Stimulated activated CD4-positive, alpha-beta T cell treated with anti-CD3 and anti-CD28 coated beads, TNF-alpha, amount 100 ng/mL, for 24 hours (primary cell): ENCODE measurements around the gene SRRM2.

Source experiments
- DNase-seq, 3 experiments: peaks; one replicate each; pipeline ENCODE4 v3.0.0-alpha.2; 2020; ENCODE audit warnings: low read depth in 3 of 3

Gene SRRM2

DNA sequence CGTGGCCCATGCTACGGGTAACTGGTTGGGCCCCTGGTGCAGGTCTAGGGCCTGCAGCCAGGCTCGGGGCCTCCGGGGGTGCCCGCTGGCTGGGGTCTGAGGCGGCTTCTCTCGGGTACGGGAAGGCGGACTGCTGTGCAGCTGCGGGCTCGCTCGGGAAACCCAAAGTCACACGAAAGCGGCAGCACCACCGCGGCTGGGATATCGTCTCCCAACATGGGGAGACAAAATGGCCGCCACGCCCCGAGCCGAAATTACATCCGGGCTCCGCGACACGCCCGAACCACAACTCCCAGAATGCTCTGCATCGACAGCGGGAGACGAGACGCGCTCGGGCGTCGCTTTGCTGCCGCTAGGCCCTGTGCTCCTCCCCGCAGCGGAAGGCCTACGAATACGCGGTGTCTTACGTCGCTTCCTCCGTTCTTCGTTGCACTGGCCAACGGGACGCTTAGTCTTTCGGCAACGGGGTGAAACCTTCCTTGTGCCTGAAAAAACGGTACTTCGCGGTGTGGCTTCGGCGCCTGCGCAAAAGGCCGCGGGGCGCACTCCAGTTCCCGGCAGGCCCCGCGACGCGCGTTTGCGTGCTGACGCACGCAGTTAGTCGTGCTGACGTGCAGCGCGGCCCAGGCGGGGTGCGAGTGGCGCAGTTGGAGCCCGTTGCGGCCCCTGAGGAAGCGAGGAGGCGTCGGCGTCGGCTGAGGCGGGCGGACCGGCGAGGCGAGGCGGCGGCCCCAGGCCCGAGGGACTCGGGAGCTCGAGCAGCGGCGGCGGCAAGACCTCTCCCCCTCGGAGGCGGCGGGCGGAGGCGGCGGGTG, at the start of gene SRRM2:
TSS of gene SRRM2 (plus strand) at position 604 of the 815 bp plus-strand sequence. CDS start 3,727 bp downstream, outside the sequence.
- DNase-seq = peak; percentile 88 to 93 (median 89)

DNA sequence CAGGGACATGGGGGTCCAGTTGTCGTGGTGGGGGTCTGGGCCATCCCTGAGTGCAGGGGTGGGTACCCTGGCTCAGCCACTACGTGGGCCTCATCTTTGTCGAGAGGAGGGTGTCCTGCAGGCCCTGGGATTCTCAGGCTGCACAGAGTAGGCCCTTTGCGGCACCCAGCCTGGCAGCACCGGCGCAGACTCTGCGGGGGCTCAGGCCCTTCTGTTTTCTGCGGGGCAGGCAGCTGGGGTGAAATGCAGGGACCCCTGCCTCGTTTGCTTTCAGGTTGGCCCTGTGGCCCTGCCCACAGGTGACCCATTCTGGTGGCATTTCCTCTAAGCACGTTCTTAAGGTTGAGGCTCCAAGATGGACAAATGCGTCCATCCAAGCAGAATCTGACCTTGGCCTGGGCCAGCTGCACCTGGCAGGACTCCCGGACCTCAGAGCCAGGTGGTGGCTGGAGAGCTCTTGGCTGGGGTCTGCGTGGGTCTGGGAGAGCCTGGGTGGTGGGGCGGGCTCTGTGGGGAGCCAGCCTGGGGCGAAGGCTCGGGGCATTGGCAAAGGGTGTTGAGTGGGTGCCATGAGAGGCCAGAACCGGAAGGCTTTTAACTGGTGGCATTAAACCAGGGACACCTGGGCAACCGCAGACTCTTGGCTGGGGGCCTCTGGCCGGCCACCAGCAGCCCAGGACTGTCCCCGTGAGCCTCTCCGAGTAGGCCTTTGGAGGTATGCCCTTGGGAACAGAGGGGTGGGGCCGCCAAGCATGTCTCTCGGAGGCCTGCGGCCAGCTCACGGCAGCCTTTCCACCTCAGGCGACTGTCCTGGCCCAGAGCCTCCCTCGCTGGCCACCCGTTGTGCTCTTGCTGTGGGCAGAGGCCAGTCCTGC, 49.3 kb upstream of the SRRM2 start:
- no peak for DNase-seq

DNA sequence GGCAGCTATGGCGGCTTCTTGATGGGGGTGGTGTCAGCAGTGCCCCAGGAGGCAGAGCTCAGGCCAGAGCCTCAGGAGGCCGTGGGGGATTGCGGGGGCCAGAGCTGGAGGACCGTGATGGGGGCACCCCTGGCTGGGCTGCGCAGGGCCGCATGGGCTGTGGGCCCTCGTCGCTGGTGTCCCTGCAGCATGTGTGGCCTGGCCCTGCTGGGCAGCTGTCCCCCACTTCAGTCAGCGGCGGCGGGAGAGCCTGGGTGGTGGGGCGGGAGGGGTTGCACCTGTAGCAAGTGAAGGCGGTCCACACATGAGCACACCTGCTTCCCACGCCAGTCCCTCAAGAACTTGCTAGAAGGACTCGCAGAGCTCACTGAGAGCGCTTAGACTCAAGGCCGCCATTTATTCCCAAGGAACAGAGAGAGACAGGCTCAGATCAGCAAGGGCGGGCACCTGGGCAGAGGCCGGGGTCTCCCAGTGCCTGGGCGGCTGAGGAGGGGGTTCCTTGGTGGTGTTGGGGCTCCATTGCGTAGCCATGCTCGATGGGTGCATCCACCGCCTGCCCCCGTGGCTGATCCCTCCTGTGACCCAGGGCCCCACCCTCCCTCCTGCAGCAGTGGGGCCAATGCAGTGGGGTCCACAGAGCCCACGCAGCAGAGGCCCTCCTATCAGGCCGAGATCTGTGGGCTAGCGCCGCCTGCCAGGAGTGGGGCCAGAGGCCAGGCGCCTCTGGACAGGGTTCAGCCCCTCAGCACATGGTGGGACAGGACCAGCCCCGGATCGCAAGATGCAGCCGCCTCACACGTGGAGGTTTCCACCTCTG, 48.1 kb upstream of the SRRM2 start:
- DNase-seq = no peak

DNA sequence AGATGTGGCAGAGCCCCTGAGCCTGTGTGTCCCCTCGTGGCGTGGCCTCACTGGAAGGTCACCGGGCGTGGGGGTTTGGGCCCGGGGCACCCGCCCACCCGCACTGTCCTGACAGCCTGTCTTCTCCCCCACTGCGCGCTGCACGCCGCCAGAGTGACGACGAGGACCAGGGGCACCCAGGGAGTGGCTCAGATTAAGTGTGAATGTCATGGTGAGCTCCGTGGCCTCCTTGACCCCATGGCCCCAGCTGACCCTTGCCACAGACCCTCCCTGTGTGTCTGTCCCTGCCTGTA, 47.5 kb upstream of the SRRM2 start:
- DNase-seq = no peak

DNA sequence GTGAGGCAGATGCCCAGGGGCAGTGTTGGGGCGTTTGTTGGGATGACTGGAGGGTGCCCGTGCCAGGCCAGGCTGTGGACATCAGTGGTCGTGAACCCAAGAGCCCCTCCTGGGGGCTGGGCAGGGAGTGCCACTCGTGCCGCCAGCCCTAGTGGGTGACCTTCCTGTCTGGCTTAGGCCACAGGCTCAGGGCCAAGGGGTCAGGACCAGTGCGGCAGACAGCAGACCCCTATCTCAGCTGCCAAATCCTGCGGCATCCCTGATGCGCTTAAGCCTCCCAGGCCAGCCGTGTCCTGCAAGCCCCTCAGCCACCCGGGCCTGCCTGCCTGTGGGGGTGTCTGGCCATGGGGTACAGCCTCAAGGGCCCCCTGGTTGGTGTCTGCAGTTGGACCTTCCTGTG, 47.1 kb upstream of the SRRM2 start:
- DNase-seq = no peak

DNA sequence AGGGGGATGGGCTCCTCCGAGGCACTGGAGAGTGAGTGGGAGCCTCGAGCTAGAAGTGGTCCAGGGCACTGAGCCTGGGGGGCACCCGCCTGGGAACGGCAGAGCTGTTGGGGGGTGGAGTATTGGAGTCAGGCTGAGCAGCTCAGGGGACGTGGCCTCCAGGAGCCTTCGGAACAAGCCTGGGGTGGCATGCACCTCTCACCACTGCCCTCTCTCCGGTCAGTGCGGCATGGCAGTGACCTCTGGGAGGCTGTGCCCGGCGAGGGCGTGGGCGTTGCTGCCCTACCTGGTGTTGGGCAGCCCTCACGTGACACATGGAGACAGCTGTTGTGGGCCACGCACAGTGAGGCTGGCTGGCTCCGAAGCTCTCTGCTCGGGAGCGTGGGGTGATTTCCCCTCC, 46.4 kb upstream of the SRRM2 start:
- no peak for DNase-seq

- DNase-seq = no peak
Observed at GRCh38 chr16:2706611-2707311, 45.7 kb upstream of the SRRM2 start.

DNA sequence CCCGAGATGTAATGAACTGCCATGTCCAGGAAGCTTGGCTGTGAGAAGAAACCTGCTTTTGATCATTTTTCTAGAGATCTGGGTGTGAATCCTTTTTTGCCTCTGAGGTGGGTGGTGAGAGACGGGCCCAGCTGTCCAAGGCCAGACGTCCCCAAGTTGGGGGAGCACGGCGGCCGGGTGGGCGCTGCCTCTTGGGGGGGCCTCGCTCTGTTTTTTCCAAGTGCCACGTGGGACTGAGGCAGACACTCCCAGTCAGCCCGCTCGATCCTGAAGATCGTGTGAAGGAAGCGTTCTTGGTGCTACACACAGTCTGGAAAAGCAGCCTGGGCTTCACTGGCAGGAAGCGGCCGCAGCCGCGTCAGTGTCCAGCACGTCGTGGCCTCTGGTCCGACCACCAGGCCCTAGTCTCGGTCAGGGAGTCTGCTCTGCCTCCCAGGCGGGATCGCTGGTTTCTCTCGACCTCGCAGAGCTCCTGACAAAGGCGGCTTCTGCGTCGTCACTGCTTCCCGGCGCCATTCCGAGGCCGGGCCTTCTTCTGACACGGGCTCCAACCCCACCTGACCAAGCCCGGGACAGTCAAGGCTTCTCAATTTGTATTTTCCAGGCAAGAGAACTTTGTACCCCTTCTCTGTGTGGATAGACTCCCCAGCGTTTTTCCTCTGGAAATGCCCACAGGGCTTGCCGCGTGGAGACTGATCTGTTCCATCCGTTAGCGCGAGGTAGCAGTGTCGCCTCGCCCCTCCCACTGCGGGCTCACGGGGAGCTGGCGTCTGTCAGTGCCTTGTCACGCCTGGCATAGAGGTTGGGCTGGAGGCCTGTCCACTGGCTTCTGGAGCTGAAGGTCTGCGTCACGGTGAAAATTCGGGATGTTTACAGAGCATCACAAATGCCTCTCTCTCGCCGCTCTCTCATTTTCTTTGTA, 44.8 kb upstream of the SRRM2 start:
- no peak for DNase-seq

DNA sequence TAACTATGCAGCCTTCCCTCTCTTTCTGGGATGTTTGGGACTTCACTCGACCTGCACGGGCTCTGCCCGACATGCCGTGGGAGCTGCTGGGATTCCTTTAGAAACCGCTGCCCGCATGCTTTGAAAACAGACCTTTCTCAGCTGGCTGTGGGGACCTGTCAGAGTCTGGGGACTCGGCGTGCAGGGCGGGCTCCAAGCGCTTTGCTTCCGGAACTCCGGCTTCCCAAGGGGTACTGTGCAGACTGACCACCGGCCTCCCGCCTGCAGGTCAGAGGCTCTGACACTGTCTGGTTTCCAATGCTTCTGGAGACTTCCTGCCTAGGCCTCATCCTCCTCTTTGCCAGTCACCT, 44.2 kb upstream of the SRRM2 start:
- no peak for DNase-seq

DNA sequence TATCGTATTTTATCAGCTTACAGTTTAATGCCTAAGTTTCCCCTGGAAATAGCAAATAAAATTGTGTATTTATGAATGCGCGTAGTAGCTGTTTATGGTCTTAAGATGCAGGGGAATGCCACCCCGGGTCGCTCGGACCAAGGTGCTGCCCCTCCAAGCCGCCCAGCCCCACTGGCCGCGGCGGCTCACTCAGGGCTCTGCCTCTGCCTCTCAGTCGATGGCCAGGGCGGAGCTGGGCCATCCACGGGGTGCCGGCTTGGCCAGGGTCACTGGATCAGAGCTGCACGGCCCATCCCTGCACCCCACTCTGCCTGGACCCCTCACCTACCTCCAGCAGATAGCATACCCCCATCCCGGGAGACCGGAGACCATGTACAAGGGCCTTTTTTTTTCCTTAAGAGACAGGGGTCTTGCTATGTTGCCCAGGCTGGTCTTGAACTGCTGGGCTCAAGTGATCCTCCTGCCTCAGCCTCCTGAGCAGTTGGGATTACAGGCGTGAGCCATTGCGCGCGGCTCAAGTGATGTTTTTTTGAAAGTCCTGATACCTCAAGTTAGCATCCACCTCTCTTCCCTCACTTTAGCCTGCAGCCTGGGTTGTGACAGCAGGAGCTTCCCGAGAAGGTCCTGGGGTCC, 43.4 kb upstream of the SRRM2 start:
- no peak for DNase-seq

GRCh38 chr16:2709588-2709984, 42.9 kb upstream of the SRRM2 start:
- DNase-seq = no peak

GRCh38 chr16:2710021-2710710, 42.3 kb upstream of the SRRM2 start:
- no peak for DNase-seq

GRCh38 chr16:2710711-2711231, 41.7 kb upstream of the SRRM2 start:
- DNase-seq = no peak

GRCh38 chr16:2711370-2712062, 40.9 kb upstream of the SRRM2 start:
- DNase-seq = no peak

GRCh38 chr16:2712063-2712441, 40.4 kb upstream of the SRRM2 start:
- DNase-seq = no peak

DNA sequence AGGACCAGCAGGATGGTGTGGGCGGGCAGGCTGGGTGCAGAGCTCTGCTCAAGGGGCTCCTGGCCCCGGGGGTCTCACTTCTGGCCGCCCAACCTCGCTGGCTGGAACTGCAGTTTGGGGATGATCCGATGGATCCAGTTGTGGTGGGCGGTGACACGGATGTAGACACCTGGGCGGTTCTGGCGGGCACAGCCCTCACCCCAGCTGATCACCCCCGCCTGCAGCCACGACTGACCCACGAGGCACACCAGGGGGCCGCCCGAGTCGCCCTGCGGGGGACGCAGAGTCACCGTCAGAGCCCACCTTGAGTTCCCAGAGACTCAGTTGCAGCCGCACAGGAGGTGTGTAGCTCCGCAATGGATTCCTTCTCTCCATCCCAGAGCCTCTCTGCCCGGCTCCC, 39.9 kb upstream of the SRRM2 start:
- DNase-seq = no peak

GRCh38 chr16:2713523-2713922, 38.9 kb upstream of the SRRM2 start:
- DNase-seq = no peak

GRCh38 chr16:2713985-2714774, 38.3 kb upstream of the SRRM2 start:
- DNase-seq = no peak
